ENCODE results near the gene FARS2. TPM values are rescaled to one million over a fixed set of nuclear protein-coding genes. Genes with fewer than 3 reads are reported as not detected.

The FARS2 gene
- total and polyA plus RNA-seq, 2 experiments from 2014 or later, result 9.9 to 15.4 TPM

- no peak overlapping the region for H3K4me3 ChIP-seq
- no peak overlapping the region for H2AFZ ChIP-seq
- no peaks in the 10 kb centered on the region for H3K27me3 ChIP-seq
- no peaks in the 10 kb centered on the region for H4K20me1 ChIP-seq (ENCODE audit: insufficient read depth, poor library complexity, severe bottlenecking)
- no peaks in the 10 kb centered on the region for H3K79me2 ChIP-seq
- H3K9me2 ChIP-seq (replicated peaks; ENCODE audit: insufficient read depth), result no peaks in the 10 kb centered on the region
- H3K27ac ChIP-seq, result no peak overlapping the region
- WGBS (ENCODE audit: low lambda C conversion rate, missing lambda C conversion rate), result 78% methylated on average over 26 of the region's 26 CpGs
- no peak for TF ChIP-seq CTCF (IDR thresholded peaks at IDR 0.05; ENCODE audit: poor library complexity)
- no peak for TF ChIP-seq EZH2 (IDR thresholded peaks at IDR 0.05; ENCODE audit: borderline replicate concordance)
- no peak for TF ChIP-seq EZH2phosphoT487 (IDR thresholded peaks at IDR 0.05; ENCODE audit: low read depth, severe bottlenecking, unreplicated experiment)
- no peak overlapping the region for H3K4me2 ChIP-seq
- H3K4me1 ChIP-seq (ENCODE audit: insufficient read depth), result no peaks in the 10 kb centered on the region
- DNase-seq (ENCODE audit: low spot score), result no peak
- H3K9me3 ChIP-seq (ENCODE audit: low read depth), result no peaks in the 10 kb centered on the region
- no peaks in the 10 kb centered on the region for H3K36me3 ChIP-seq (replicated peaks; ENCODE audit: insufficient read depth, low read depth)
These were observed 521.7 kb downstream of the FARS2 start for GRCh38 chr6:5782783-5783547.

DNA sequence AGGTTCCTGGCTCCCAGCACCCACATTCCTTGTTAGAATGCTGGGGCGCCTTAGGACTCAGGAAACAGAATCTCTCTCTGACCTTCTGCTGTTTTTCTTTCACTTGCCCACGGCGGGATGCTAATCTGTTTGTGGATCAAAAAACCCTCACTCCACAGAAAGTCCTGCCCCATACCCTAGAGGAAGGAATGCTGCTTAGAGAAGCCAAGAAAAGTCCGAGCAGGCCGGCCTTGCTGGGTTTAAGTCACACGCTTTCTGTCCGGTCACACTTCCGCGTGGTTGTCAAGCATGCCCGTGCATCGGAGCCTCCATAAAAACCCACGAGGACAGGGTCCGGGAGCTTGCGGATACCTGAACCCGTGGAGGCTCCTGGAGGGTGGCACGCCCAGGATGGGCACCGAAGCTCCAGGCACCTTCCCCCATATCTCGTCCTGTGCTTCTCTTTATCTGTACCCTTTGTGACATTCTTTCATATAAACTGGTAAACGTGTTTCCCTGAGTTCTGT lies 522.3 kb downstream of the FARS2 start:
- Histone ChIP-seq H3K36me3 (replicated peaks; ENCODE audit: insufficient read depth, low read depth) (no peaks in the 10 kb centered on the region), H2AFZ (no peak overlapping the region), H3K27me3 (no peaks in the 10 kb centered on the region), H3K27ac (no peak overlapping the region), H4K20me1 (ENCODE audit: insufficient read depth, poor library complexity, severe bottlenecking) (no peaks in the 10 kb centered on the region), H3K9me3 (ENCODE audit: low read depth) (no peaks in the 10 kb centered on the region), H3K4me1 (ENCODE audit: insufficient read depth) (no peaks in the 10 kb centered on the region), H3K4me2 (no peak overlapping the region), H3K4me3 (no peak overlapping the region), H3K79me2 (no peaks in the 10 kb centered on the region), H3K9me2 (replicated peaks; ENCODE audit: insufficient read depth) (no peaks in the 10 kb centered on the region)
- WGBS (ENCODE audit: low lambda C conversion rate, missing lambda C conversion rate), result 88% methylated on average over 19 of the region's 19 CpGs
- DNase-seq (ENCODE audit: low spot score), result no peak
- TF ChIP-seq CTCF (IDR thresholded peaks at IDR 0.05; ENCODE audit: poor library complexity) (no peak), EZH2 (IDR thresholded peaks at IDR 0.05; ENCODE audit: borderline replicate concordance) (no peak), EZH2phosphoT487 (IDR thresholded peaks at IDR 0.05; ENCODE audit: low read depth, severe bottlenecking, unreplicated experiment) (no peak)

DNA sequence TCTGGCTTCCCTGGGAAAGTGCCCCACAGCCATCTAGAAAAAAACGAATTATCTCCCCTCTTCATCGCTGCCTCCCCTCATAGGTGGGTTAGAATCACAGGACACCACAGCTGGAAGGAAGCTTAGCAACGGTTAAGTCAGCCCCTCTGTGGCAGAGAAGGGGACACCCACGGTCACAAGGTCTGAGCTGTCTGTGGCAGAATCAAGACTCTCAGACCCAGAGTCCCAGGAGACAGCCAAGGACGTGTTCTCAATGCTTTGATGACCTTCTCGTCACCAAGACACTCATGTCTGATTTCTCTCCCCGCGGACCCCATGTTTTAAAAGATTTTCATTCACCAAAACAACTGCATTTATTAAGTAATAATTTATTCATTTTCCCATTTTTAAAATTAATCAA lies 523.9 kb downstream of the FARS2 start:
- no peak overlapping the region for H3K4me3 ChIP-seq
- no peaks in the 10 kb centered on the region for H3K9me2 ChIP-seq (replicated peaks; ENCODE audit: insufficient read depth)
- H2AFZ ChIP-seq, result no peak overlapping the region
- no peaks in the 10 kb centered on the region for H3K27me3 ChIP-seq
- H4K20me1 ChIP-seq (ENCODE audit: insufficient read depth, poor library complexity, severe bottlenecking), result no peaks in the 10 kb centered on the region
- WGBS (ENCODE audit: low lambda C conversion rate, missing lambda C conversion rate), result 72% methylated on average over 8 of the region's 8 CpGs
- no peaks in the 10 kb centered on the region for H3K79me2 ChIP-seq
- H3K9me3 ChIP-seq (ENCODE audit: low read depth), result no peaks in the 10 kb centered on the region
- no peak overlapping the region for H3K27ac ChIP-seq
- no peak for TF ChIP-seq EZH2phosphoT487 (IDR thresholded peaks at IDR 0.05; ENCODE audit: low read depth, severe bottlenecking, unreplicated experiment)
- TF ChIP-seq EZH2 (IDR thresholded peaks at IDR 0.05; ENCODE audit: borderline replicate concordance), result no peak
- no peak for TF ChIP-seq CTCF (IDR thresholded peaks at IDR 0.05; ENCODE audit: poor library complexity)
- no peak overlapping the region for H3K4me2 ChIP-seq
- no peaks in the 10 kb centered on the region for H3K4me1 ChIP-seq (ENCODE audit: insufficient read depth)
- DNase-seq (ENCODE audit: low spot score), result no peak
- no peaks in the 10 kb centered on the region for H3K36me3 ChIP-seq (replicated peaks; ENCODE audit: insufficient read depth, low read depth)

All from hepatocyte (in vitro differentiated cells).